Spleen (tissue), 11 donors: ENCODE data around the gene LAMB1. TPM values are rescaled to one million over a fixed set of nuclear protein-coding genes. Genes with fewer than 3 reads are reported as not detected.
"Not testable (repeated sequence)": the region's sequence is repeated elsewhere in the genome, so short reads cannot be mapped to it uniquely, and the experiment has no call there.

Experiments
- DNase-seq: peaks from one replicate; pipeline ENCODE4 v3.0.0-alpha.2; 2020
- H3K27ac ChIP-seq, 8 donors: fragments of 200-600 bp; sonication (generic) in 7 of 8; 1 replicate in 4 of 8; 2 replicates in 4 of 8; pipeline versions ENCODE4 v1.5.0 to v1.8.0; 2016 to 2021; ENCODE audit warnings: inconsistent platforms in 4 of 8, mild to moderate bottlenecking in 4 of 8, moderate library complexity in 1 of 8
- H3K27me3 ChIP-seq, 7 donors: fragments of 200-600 bp; sonication (generic) in 6 of 7; replicated peaks in 1 of 7; 1 replicate in 4 of 7; 2 replicates in 3 of 7; pipeline versions ENCODE4 v1.5.0 to v1.8.0; 2016 to 2021; ENCODE audit warnings: inconsistent platforms in 3 of 7, mild to moderate bottlenecking in 1 of 7
- H3K36me3 ChIP-seq, 6 donors: fragments of 200-600 bp; sonication (generic) in 5 of 6; 1 replicate in 4 of 6; 2 replicates in 2 of 6; pipeline versions ENCODE4 v1.5.0 to v1.8.0; 2016 to 2021; ENCODE audit warnings: inconsistent platforms in 2 of 6
- H3K4me1 ChIP-seq, 6 donors: fragments of 200-600 bp; sonication (generic) in 5 of 6; 1 replicate in 3 of 6; 2 replicates in 3 of 6; pipeline versions ENCODE4 v1.5.0 to v1.8.0; 2016 to 2021; ENCODE audit warnings: inconsistent platforms in 3 of 6
- H3K4me3 ChIP-seq, 8 donors: fragments of 200-600 bp; sonication (generic) in 7 of 8; 1 replicate in 4 of 8; 2 replicates in 4 of 8; pipeline versions ENCODE4 v1.5.0 to v1.8.0; 2016 to 2021; ENCODE audit warnings: inconsistent platforms in 4 of 8, mild to moderate bottlenecking in 4 of 8, moderate library complexity in 2 of 8
- H3K9me3 ChIP-seq, 8 donors: fragments of 200-600 bp; sonication (generic) in 7 of 8; 1 replicate in 4 of 8; 2 replicates in 4 of 8; pipeline versions ENCODE4 v1.5.0 to v1.8.0; 2016 to 2021; ENCODE audit warnings: inconsistent platforms in 4 of 8
- CTCF ChIP-seq, 11 experiments: fragments of 200-600 bp in 7 of 11; fragments of 450-650 bp in 4 of 11; sonication (generic) in 4 of 11; IDR thresholded peaks in 8 of 11; conservative IDR thresholded peaks in 3 of 11; 1 replicate in 7 of 11; 2 replicates in 4 of 11; pipeline versions ENCODE4 v1.4.0 to v1.8.0; 2016 to 2021; ENCODE audit warnings: antibody characterized with exemption in 11 of 11, inconsistent platforms in 4 of 11, mild to moderate bottlenecking in 1 of 11
- POLR2A ChIP-seq, 3 donors: fragments of 450-650 bp; IDR thresholded peaks; one replicate each; pipeline ENCODE4 v1.5.1; 2017; ENCODE audit warnings: antibody characterized with exemption in 3 of 3, mild to moderate bottlenecking in 1 of 3
- POLR2AphosphoS5 ChIP-seq, 3 donors: sonication (generic); formaldehyde crosslinking; IDR thresholded peaks; one replicate each; pipeline ENCODE4 v1.5.1; 2017; ENCODE audit warnings: antibody characterized with exemption in 3 of 3
- WGBS, 5 donors: extraction: QIAGEN DNeasy Blood & Tissue Kit in 3 of 5; methylation state at CpG; one replicate each; pipeline versions ENCODE4 v1.1.5 to v1.1.7; 2013 to 2018; 5-methylcytosine and 5-hydroxymethylcytosine counted together
- intact Hi-C: fragments of 100-400 bp; cut with DNase I; formaldehyde crosslinking; loops from one replicate; pipeline ENCODE4 v1.15.0; 2023; ENCODE audit warnings: low total_unique reads
- polyA plus RNA-seq, 3 donors: library from polyadenylated mRNA; stranded (reverse); fragments of 200-250 nt; gene quantifications; one replicate each; pipeline ENCODE4 v1.2.1, GENCODE V29; 2013
- total RNA-seq, 7 donors: library from RNA; depleted of rRNA in 3 of 7; stranded (reverse); fragments of >200 nt in 3 of 7; fragmentation: NEBNext Ultra II Directional in 4 of 7; extraction: Animal tissue kit (Norgen Biotek cat#: 25700) in 4 of 7; gene quantifications; one replicate each; pipeline versions ENCODE4 v1.1.0 to v1.2.1, GENCODE V29; 2016 to 2021
- donor health status: healthy with polysubstance abuse.
- donor health status: DM: no; HTN: no; CAD: no; lungs with moderate emphysema.
- donor health status: DM: no; HTN: no; CAD: no.
- donor health status: Bipolar disorder and iron deficiency.
- donor health status: healthy.
- donor health status: DM: no; HTN: no; CAD: no.
- donor health status: DM: yes; HTN: yes; CAD: no.

The LAMB1 gene
- total and polyA plus RNA-seq, 10 donors = 51.4 to 181 (median 126) TPM

- H3K27me3 ChIP-seq = no peaks in the 10 kb centered on the region
- peaks cover 12 to 100% (median 38%) of the 10 kb centered on the region in 6 donors for H3K36me3 ChIP-seq
- intact Hi-C loops = no loop called here
- H3K27ac ChIP-seq = no peak overlapping the region
- 45 to 77% (median 67%) methylated on average over 1 of the region's 1 CpG for WGBS, 5 donors
- no peaks in the 10 kb centered on the region for H3K9me3 ChIP-seq
- TF ChIP-seq POLR2AphosphoS5 (IDR thresholded peaks at IDR 0.05) (no peak), CTCF (IDR thresholded peaks at IDR 0.05 in 8 of 11, conservative IDR thresholded peaks at IDR 0.05 in 3 of 11) (no peak), POLR2A (IDR thresholded peaks at IDR 0.05) (no peak)
- no peak overlapping the region for H3K4me3 ChIP-seq
- no peak for DNase-seq
- peaks cover 0 to 57% (median 23%) of the 10 kb centered on the region in 6 donors for H3K4me1 ChIP-seq
These were observed 80.1 kb downstream of the LAMB1 start for GRCh38 chr7:107922886-107923285.

GRCh38 chr7:107921826-107922225 lies 81.1 kb downstream of the LAMB1 start:
- Histone ChIP-seq H3K4me1 (peaks cover 0 to 55% (median 23%) of the 10 kb centered on the region in 6 donors), H3K36me3 (peaks cover 12 to 100% (median 43%) of the 10 kb centered on the region in 6 donors)
- intact Hi-C loops, H3K4me3 ChIP-seq, H3K9me3 ChIP-seq, H3K27ac ChIP-seq, DNase-seq, H3K27me3 ChIP-seq: not testable (repeated sequence)
- 48 to 81% (median 76%) methylated on average over 2 of the region's 2 CpGs for WGBS, 5 donors

- Histone ChIP-seq H3K4me3 (no peak overlapping the region), H3K27ac (peak overlapping the region in 3 of 8 donors; percentile 14 to 29 (median 26)), H3K4me1 (peaks cover 0 to 46% (median 24%) of the 10 kb centered on the region in 6 donors), H3K36me3 (peaks cover 12 to 100% (median 52%) of the 10 kb centered on the region in 6 donors), H3K27me3 (no peaks in the 10 kb centered on the region), H3K9me3 (no peaks in the 10 kb centered on the region)
- no peak for TF ChIP-seq CTCF (IDR thresholded peaks at IDR 0.05 in 8 of 11, conservative IDR thresholded peaks at IDR 0.05 in 3 of 11)
- no peak for TF ChIP-seq POLR2A (IDR thresholded peaks at IDR 0.05)
- peak in 1 of 3 donors; percentile 43 for TF ChIP-seq POLR2AphosphoS5 (IDR thresholded peaks at IDR 0.05)
- 0 to 14% (median 9%) methylated on average over 1 of the region's 1 CpG for WGBS, 5 donors
- intact Hi-C loops = no loop called here
- DNase-seq = no peak
These were observed 82.8 kb downstream of the LAMB1 start for GRCh38 chr7:107920048-107920772.

- peaks cover 12 to 100% (median 52%) of the 10 kb centered on the region in 6 donors for H3K36me3 ChIP-seq
- H3K27me3 ChIP-seq = no peaks in the 10 kb centered on the region
- H3K4me1 ChIP-seq = peaks cover 0 to 46% (median 16%) of the 10 kb centered on the region in 6 donors
- no peak for DNase-seq
- 96 to 100% (median 98%) methylated on average over 2 of the region's 2 CpGs for WGBS, 5 donors
- intact Hi-C loops = no loop called here
- H3K4me3 ChIP-seq = no peak overlapping the region
- no peak overlapping the region for H3K27ac ChIP-seq
- no peak for TF ChIP-seq CTCF (IDR thresholded peaks at IDR 0.05 in 8 of 11, conservative IDR thresholded peaks at IDR 0.05 in 3 of 11)
- no peak for TF ChIP-seq POLR2AphosphoS5 (IDR thresholded peaks at IDR 0.05)
- TF ChIP-seq POLR2A (IDR thresholded peaks at IDR 0.05) = no peak
- H3K9me3 ChIP-seq = no peaks in the 10 kb centered on the region
These were observed 84.0 kb downstream of the LAMB1 start for GRCh38 chr7:107918948-107919347.
